HG03354 (cell line): ENCODE results near the gene GAK.

ENCODE experiments used
- ATAC-seq: cut with Tn5 transposase; IDR thresholded peaks from one replicate; pipeline ENCODE4 v1.9.1; 2021; ENCODE audit warnings: mild to moderate bottlenecking; ENCODE audit not compliant: unreplicated experiment, poor library complexity, severe bottlenecking

The GAK gene

GRCh38 chr4:893995-894705, 38.0 kb downstream of the GAK start:
- no peak for ATAC-seq

DNA sequence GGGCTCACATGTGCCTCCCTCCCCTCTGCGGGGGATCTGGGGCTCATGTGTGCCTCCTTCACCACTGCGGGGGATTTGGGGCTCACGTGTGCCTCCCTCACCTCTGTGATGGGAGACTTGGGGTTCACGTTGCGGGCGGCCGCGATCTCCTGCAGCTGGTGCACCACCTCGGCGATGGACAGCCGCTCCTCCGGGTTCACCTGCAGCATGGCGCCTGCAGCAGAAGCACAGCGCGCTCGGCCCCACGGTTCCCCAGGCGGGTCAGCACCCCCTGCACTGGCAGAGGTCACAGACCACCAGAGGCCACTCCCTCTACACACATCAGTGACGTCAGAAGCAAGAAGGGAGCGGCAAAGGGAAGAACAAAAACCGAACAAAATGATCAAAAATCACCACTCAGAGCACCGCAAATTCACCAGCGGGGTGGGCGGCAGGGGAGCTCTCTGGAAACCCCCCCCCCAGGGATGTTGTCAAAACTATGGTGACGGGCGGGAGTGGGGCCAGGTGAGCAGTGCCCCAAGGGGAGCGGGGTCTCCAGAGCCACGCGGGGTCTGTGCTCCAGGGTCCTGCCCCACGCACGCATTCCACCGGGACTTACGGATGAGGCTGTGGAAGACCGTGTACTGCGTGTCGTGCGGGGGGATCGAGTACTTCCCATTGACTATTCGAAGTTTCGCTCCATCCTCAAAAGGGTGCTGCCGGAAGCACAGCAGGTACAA, 38.7 kb downstream of the GAK start:
- ATAC-seq, result no peak

- ATAC-seq, result no peak
These were observed 39.3 kb downstream of the GAK start for GRCh38 chr4:892780-893179.

GRCh38 chr4:891747-892146, 40.4 kb downstream of the GAK start:
- no peak for ATAC-seq

DNA sequence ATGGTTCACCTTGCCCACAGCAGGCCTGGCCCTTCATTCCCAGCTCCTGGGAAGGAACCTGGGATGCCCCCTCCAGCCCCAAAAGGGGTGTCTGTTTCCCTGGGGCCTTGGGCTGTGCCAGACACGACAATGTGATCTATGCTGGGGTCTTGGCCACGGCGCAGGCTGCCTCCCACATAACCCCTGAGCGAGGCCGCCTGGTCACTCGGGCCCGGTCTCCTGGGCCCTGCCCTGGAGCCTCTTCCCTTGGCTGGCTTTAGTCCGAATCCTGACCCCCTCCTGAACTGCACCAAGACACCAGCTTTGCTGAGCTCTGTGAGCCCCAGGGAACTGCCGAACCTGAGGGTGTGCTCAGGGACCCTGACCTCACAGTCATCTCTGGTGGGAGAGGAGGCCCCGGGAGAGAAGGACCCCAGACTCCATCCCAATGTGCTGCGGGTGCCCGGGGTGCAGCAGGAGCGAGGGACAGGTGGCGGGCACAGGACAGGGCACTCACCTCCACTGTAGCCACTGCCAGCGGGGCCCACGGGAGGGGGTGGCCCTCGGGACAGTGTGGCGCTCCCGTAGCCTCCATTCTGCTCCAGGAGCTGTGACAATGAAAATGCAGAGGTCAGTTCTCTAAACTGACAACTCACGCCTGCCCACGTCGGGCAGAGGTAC, 42.0 kb downstream of the GAK start:
- no peak for ATAC-seq

GRCh38 chr4:889516-889915, 42.6 kb downstream of the GAK start:
- no peak for ATAC-seq

GRCh38 chr4:888029-888428, 44.1 kb downstream of the GAK start:
- ATAC-seq, result no peak

DNA sequence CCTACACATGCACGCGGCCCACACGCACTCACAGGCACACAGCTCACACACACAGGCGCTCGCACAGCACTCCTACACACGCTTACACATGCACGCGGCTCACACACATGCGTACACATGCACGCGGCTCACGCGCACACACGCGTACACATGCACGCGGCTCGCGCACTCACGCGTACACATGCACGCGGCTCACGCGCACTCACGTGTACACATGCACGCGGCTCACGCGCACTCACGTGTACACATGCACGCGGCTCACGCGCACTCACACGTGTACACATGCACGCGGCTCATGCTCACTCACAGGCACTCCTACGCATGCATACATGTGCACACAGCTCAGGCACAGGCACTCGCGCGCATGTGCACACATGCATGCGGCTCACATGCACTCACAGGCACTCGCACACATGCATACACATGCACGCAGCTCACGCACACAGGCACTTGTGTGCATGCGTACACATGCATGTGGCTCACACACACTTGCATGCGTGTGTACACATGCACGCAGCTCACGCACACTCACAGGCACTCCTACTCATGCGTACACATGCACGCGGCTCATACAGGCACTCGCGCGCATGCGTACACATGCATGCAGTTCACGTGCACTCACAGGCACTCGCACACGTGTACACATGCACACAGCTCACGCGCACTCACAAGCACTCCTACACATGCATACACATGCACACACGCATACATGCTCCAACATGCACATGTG, 44.9 kb downstream of the GAK start:
- ATAC-seq, result no peak

DNA sequence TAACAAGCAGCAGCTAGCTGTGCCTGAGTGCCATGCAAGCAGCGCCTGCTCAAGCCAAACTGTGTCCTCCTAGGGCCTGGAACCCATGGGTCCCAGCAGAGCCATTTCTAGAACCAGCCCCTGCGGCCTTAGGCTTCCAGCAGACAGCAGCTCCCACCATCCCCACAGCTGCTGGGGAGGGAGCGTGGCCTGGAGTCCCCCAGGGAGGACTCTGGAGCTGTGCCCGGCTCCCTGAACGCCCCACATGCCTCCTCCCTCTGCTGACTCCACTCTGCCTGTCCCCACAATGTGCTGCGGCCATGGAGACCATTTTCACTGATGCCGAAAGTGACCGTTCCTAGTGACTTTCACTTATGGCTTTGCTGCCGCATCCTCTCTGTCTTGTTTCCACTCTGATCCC, 45.9 kb downstream of the GAK start:
- no peak for ATAC-seq

DNA sequence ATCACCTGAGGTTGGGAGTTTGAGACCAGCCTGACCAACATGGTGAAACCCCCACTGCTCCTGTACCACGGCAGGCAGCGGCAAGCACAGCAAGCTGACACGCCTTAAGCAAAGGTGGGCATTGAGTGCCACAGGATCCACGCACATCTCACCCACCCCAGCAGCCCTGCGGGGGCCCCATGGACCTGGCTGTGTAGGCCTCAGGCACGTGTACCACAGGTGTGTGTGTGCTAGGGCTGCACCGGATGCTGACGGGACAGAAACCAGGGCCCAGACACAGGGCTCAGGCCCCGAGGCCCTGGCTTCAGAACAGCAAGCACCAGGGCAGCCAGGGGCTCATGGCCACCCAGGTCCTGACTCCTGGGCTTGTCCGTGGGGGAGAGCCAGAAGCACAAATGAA, 46.8 kb downstream of the GAK start:
- no peak for ATAC-seq

- ATAC-seq, result no peak
These were observed 47.2 kb downstream of the GAK start for GRCh38 chr4:884896-885295.

DNA sequence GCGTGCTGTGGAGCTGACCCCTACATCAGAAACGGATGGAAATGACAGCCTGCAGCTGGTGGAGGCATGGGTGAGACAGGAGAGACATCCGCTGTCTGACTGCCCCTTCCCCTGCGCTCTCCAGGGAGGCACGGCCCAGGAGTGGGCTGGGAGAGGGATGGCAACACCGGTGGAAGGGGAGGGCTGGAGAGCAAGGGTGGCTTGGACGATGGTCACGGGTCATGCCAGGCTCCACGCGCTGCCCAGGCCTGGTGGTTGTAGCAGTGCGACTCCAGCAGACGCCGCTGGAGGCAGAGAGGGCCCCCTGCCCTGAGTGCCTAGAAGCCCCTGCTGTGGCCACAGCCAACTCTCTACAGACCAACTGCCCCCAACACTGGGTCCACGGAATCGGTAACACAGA, 47.9 kb downstream of the GAK start:
- no peak for ATAC-seq

- ATAC-seq, result no peak
These were observed 48.6 kb downstream of the GAK start for GRCh38 chr4:883377-884095.

DNA sequence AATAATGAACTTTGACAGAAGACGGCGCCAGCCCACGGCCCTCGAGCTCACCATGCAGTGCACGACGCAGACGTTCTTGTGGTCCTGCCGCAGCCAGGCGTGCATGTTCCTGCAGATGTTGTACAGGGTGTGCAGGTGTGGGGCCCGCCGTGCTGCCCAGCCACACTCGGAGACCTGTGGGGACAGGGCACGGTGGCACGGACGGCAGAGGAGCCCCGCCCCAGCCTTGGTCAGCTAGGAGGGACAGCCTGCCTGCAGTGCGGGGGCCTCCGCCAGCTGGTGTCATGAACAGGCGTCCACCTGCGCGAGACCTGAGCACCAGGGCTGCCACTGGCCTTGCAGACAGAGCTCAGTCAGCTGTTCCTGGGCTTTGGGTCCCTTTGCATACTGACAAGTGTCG, 49.5 kb downstream of the GAK start:
- ATAC-seq, result no peak

DNA sequence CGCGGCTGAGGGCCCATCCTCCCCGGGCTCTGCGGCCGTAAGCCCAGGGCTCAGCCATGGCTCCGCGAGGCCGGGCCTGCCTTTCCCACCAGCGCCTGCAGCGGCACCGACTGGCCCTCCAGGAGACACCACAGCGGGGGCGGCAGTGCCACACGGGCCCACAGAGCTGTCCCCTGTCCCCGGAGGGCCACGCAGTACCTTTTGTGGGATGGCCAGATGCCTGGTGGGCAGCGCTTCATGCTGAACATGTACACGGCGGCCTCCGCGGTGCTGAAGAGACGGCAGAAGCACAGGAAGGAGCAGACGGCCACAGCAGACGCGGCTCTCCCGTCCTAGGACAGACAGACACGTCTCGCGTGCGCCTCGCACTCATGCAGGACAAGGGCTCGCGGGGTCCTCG, 50.4 kb downstream of the GAK start:
- ATAC-seq, result no peak

DNA sequence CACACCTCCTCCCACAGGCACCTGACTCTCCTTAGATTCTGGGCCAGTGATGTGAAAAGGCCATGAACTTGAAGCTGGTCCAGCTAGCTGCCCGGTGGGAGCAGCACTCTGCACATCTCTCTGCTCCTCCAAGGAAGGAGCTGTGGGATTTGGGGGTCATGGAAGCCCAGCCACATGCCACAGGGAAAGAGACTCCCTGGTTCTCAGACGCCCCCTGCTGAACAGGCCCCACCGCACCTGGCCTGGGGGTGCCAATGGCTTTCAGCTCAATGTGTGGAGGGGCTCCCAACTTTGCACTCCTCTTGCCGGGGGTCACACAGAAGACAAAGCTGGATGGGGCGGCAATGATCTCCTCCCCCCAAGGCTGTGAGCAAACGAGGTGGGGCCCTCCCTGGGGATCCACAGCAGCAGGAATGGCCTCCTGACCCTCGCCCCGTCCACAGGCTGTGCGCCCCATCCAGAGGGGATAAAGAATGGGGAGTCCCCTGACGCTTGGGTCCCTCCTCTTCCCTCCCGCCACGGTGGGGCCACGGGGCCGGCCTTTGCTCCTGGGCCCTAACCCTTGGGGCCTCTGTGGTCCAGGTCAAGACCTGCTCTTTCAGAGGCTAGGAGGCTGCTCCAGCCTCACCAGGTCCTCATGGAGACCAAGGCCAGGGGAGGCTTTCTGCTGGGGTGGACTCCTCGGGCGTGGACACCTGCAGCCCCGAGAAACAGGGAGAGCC, 51.3 kb downstream of the GAK start:
- ATAC-seq, result no peak

GRCh38 chr4:879729-880077, 52.4 kb downstream of the GAK start:
- no peak for ATAC-seq

- ATAC-seq, result no peak
These were observed 53.1 kb downstream of the GAK start for GRCh38 chr4:878796-879728.
